22Rv1 (cell line): ENCODE data around the gene RNF175.

Experiments
- H3K27ac ChIP-seq: fragments of 450-650 bp; 2 replicates; pipeline ENCODE4 v1.5.1; 2017
- CTCF ChIP-seq: fragments of 450-650 bp; IDR thresholded peaks from 2 replicates; pipeline ENCODE4 v1.5.1; 2017; ENCODE audit warnings: mild to moderate bottlenecking
- ZFX ChIP-seq: fragments of 450-650 bp; IDR thresholded peaks from 2 replicates; pipeline ENCODE4 v1.6.1; 2017; ENCODE audit warnings: antibody characterized with exemption, borderline replicate concordance

The RNF175 gene

GRCh38 chr4:153728660-153729059 is 31.2 kb downstream of the RNF175 start:
- TF ChIP-seq ZFX, result no peak
- no peak for TF ChIP-seq CTCF

GRCh38 chr4:153728151-153728550 is 31.7 kb downstream of the RNF175 start:
- H3K27ac ChIP-seq, result no peak overlapping the region
- TF ChIP-seq CTCF (no peak), ZFX (no peak)

More at GRCh38 chr4:153728660-153729059, 31.2 kb downstream of the RNF175 start:
- H3K27ac ChIP-seq, result no peak overlapping the region

GRCh38 chr4:153725831-153726154 is 34.0 kb downstream of the RNF175 start:
- TF ChIP-seq ZFX (no peak), CTCF (no peak)
- H3K27ac ChIP-seq, result no peak overlapping the region

GRCh38 chr4:153725136-153725830 is 34.5 kb downstream of the RNF175 start:
- H3K27ac ChIP-seq, result no peak overlapping the region
- no peak for TF ChIP-seq ZFX
- no peak for TF ChIP-seq CTCF

DNA sequence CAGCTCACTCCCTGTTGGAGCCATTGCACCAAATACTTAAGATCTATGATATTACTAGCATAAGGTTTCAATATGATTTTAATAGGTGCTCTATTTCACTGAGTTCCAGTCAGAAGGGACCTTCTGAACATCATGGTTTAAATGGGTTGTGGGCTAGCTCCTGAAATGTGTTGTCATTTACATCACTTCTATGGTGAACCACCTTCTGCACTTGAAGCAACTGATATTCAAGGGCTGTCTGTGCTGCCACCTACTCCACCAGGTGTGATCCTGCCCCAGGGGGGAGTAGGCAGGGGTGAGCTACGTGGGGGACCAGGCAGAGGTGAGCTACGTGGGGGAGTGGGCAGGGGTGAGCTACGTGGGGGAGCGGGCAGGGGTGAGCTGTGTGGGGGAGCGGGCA is 35.2 kb downstream of the RNF175 start:
- TF ChIP-seq CTCF, result no peak
- no peak for TF ChIP-seq ZFX
- H3K27ac ChIP-seq, result no peak overlapping the region

GRCh38 chr4:153722036-153722435 is 37.8 kb downstream of the RNF175 start:
- no peak for TF ChIP-seq ZFX
- TF ChIP-seq CTCF, result no peak
- no peak overlapping the region for H3K27ac ChIP-seq

- no peak for TF ChIP-seq CTCF
- TF ChIP-seq ZFX, result no peak
- no peak overlapping the region for H3K27ac ChIP-seq
Measured at GRCh38 chr4:153713866-153714646, 45.8 kb downstream of the RNF175 start.
